HG02571 (cell line): Measurements from ENCODE around the gene FOXRED1.
"Not testable (repeated sequence)": the region's sequence is repeated elsewhere in the genome, so short reads cannot be mapped to it uniquely, and the experiment has no call there.

Experiments used
- ATAC-seq: cut with Tn5 transposase; IDR thresholded peaks from one replicate; pipeline ENCODE4 v1.9.1; 2021; ENCODE audit warnings: mild to moderate bottlenecking, moderate library complexity; ENCODE audit not compliant: unreplicated experiment

Gene FOXRED1

GRCh38 chr11:126268708-126269579 lies at the start of gene FOXRED1, which contains the start of gene SRPRA:
Gene FOXRED1, plus strand, starts transcription at chr11:126269154. Its CDS starts 53 bp downstream, at chr11:126269207.
Gene SRPRA, minus strand, starts transcription at chr11:126268895. Its CDS starts 91 bp downstream, at chr11:126268804.
- ATAC-seq, result peak; percentile 99

- ATAC-seq, result no peak
Observed at GRCh38 chr11:126219547-126219946, 49.4 kb upstream of the FOXRED1 start.

- ATAC-seq, result no peak
Observed at GRCh38 chr11:126224647-126225294, 44.2 kb upstream of the FOXRED1 start.

GRCh38 chr11:126225295-126225665 lies 43.7 kb upstream of the FOXRED1 start:
- no peak for ATAC-seq

GRCh38 chr11:126226334-126227084 lies 42.4 kb upstream of the FOXRED1 start:
- no peak for ATAC-seq

- no peak for ATAC-seq
Observed at GRCh38 chr11:126229858-126230540, 39.0 kb upstream of the FOXRED1 start.

GRCh38 chr11:126231725-126232459 lies 37.1 kb upstream of the FOXRED1 start:
- ATAC-seq, result no peak

GRCh38 chr11:126232683-126233082 lies 36.3 kb upstream of the FOXRED1 start:
- no peak for ATAC-seq

- no peak for ATAC-seq
Observed at GRCh38 chr11:126233391-126233790, 35.6 kb upstream of the FOXRED1 start.

- no peak for ATAC-seq
Observed at GRCh38 chr11:126246636-126247035, 22.3 kb upstream of the FOXRED1 start.

- ATAC-seq, result no peak
Observed at GRCh38 chr11:126253265-126253664, 15.7 kb upstream of the FOXRED1 start.

GRCh38 chr11:126254819-126255218 lies 14.1 kb upstream of the FOXRED1 start:
- ATAC-seq, result no peak

- not testable (repeated sequence) for ATAC-seq
Observed at GRCh38 chr11:126255507-126255906, 13.4 kb upstream of the FOXRED1 start.

- ATAC-seq, result no peak
Observed at GRCh38 chr11:126256216-126256615, 12.7 kb upstream of the FOXRED1 start.

- ATAC-seq, result no peak
Observed at GRCh38 chr11:126257144-126257543, 11.8 kb upstream of the FOXRED1 start.

- ATAC-seq, result no peak
Observed at GRCh38 chr11:126257764-126258163, 11.2 kb upstream of the FOXRED1 start.

- ATAC-seq, result no peak
Observed at GRCh38 chr11:126262216-126262615, 6.7 kb upstream of the FOXRED1 start.

GRCh38 chr11:126263489-126263888 lies 5.5 kb upstream of the FOXRED1 start:
- ATAC-seq, result no peak

- ATAC-seq, result no peak
Observed at GRCh38 chr11:126265811-126266210, 3.1 kb upstream of the FOXRED1 start.

GRCh38 chr11:126267650-126268049 lies 1.3 kb upstream of the FOXRED1 start:
- ATAC-seq, result no peak
